ENCODE data around the gene MLLT3.

DNA sequence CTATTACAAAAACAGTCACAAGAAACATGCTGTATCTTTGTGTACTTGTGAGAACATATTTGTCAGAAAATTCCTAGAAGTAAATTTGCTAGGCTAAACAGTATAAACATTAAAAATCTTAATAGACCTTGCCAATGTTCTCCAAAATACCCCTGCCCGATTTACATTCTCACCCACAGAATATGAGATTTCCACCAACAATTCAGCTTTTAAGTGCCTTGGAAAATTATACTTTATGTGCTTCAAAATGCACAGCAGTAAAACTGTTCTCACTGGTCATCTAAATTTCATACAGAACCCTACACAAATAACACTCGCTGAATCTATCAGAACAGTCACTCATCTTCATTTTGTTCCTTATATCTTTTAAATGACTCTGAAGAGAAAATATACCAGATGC is 5.5 kb downstream of the MLLT3 start:
- TF ChIP-seq, protein P1, sequence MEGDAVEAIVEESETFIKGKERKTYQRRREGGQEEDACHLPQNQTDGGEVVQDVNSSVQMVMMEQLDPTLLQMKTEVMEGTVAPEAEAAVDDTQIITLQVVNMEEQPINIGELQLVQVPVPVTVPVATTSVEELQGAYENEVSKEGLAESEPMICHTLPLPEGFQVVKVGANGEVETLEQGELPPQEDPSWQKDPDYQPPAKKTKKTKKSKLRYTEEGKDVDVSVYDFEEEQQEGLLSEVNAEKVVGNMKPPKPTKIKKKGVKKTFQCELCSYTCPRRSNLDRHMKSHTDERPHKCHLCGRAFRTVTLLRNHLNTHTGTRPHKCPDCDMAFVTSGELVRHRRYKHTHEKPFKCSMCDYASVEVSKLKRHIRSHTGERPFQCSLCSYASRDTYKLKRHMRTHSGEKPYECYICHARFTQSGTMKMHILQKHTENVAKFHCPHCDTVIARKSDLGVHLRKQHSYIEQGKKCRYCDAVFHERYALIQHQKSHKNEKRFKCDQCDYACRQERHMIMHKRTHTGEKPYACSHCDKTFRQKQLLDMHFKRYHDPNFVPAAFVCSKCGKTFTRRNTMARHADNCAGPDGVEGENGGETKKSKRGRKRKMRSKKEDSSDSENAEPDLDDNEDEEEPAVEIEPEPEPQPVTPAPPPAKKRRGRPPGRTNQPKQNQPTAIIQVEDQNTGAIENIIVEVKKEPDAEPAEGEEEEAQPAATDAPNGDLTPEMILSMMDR (IDR thresholded peaks at IDR 0.05; ENCODE audit: poor library complexity) = no peak
- TF ChIP-seq EZH2 (IDR thresholded peaks at IDR 0.05; ENCODE audit: borderline replicate concordance) = no peak
- no peak for TF ChIP-seq EZH2phosphoT487 (IDR thresholded peaks at IDR 0.05; ENCODE audit: low read depth, severe bottlenecking, unreplicated experiment)
